HG03025 (cell line): Measurements from ENCODE around the gene ALS2CL.
"Not testable (repeated sequence)": the region's sequence is repeated elsewhere in the genome, so short reads cannot be mapped to it uniquely, and the experiment has no call there.

ENCODE experiments used
- ATAC-seq: cut with Tn5 transposase; IDR thresholded peaks from one replicate; pipeline ENCODE4 v1.9.1; 2021; ENCODE audit warnings: mild to moderate bottlenecking, moderate library complexity; ENCODE audit not compliant: unreplicated experiment, low FRiP score

Gene ALS2CL

GRCh38 chr3:46705022-46705530, 11.6 kb upstream of the ALS2CL start:
- ATAC-seq = no peak

- ATAC-seq = not testable (repeated sequence)
These were observed 10.9 kb upstream of the ALS2CL start for GRCh38 chr3:46704346-46704745.

GRCh38 chr3:46703013-46703520, 9.6 kb upstream of the ALS2CL start:
- ATAC-seq = no peak

GRCh38 chr3:46702246-46703012, 8.9 kb upstream of the ALS2CL start:
- no peak for ATAC-seq

- ATAC-seq = no peak
These were observed 7.9 kb upstream of the ALS2CL start, which contains the start of gene TMIE for GRCh38 chr3:46701181-46701939. TSS of gene TMIE (plus strand) at chr3:46701392. CDS start at chr3:46701488, 96 bp downstream.

- no peak for ATAC-seq
These were observed 7.3 kb upstream of the ALS2CL start for GRCh38 chr3:46700772-46701171.

- no peak for ATAC-seq
These were observed 6.4 kb upstream of the ALS2CL start for GRCh38 chr3:46699676-46700523.

GRCh38 chr3:46695962-46696894, 2.7 kb upstream of the ALS2CL start:
- no peak for ATAC-seq

GRCh38 chr3:46695177-46695961, 1.9 kb upstream of the ALS2CL start:
- no peak for ATAC-seq

- no peak for ATAC-seq
These were observed 1.0 kb upstream of the ALS2CL start for GRCh38 chr3:46694520-46694919.

- ATAC-seq = no peak
These were observed 380 bp upstream of the ALS2CL start for GRCh38 chr3:46693892-46694226.

- ATAC-seq = no peak
These were observed 901 bp downstream of the ALS2CL start for GRCh38 chr3:46692566-46692990.

GRCh38 chr3:46690798-46691197, 2.7 kb downstream of the ALS2CL start:
- no peak for ATAC-seq

GRCh38 chr3:46685446-46685845, 8.0 kb downstream of the ALS2CL start:
- ATAC-seq = no peak

- ATAC-seq = no peak
These were observed 8.6 kb downstream of the ALS2CL start for GRCh38 chr3:46684891-46685290.

GRCh38 chr3:46682974-46683373, 10.5 kb downstream of the ALS2CL start:
- ATAC-seq = no peak

- no peak for ATAC-seq
These were observed 11.5 kb downstream of the ALS2CL start for GRCh38 chr3:46681856-46682540.

GRCh38 chr3:46681387-46681786, 12.1 kb downstream of the ALS2CL start:
- no peak for ATAC-seq
